ENCODE measurements around the gene SNF8.

The SNF8 gene

DNA sequence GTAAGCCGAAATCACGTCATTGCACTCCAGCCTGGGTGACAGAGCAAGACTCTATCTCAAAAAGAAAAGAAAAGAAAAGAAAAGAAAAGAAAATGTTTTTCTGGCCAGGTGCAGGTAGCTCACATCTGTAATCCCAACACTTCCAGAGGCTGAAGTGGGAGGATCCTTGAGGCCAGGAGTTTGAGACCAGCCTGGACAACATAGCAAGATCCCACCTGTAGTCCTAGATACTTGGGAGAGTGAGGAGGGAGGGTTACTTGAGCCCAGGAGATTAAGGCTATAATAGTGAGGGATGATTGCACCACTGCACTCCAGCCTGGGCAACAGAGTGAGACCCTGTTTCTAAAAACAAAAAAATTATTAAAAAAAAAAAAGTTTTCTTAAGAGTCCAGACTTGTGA, 54.6 kb downstream of the SNF8 start:
- DNase-seq (ENCODE audit: low spot score): no peak

DNA sequence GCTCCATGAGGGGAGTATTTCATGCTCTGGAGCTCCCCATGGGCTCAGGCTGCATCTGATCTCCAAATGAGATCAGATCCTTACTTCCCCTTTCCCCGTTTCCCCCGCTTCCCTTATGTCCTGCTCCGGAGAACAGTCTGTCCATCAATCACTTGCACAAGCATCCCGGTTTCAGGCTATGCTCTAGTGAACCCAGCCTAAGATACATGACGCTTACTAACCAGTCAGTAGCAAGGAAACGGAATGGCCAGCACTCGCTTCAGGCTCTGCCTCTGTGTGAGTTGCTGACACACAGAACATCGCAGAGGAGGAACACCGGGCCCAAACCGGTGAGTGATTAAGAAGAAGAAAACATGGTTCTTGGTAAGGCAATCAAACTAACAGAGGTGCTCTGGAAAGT, 61.5 kb downstream of the SNF8 start:
- DNase-seq (ENCODE audit: low spot score): no peak

DNA sequence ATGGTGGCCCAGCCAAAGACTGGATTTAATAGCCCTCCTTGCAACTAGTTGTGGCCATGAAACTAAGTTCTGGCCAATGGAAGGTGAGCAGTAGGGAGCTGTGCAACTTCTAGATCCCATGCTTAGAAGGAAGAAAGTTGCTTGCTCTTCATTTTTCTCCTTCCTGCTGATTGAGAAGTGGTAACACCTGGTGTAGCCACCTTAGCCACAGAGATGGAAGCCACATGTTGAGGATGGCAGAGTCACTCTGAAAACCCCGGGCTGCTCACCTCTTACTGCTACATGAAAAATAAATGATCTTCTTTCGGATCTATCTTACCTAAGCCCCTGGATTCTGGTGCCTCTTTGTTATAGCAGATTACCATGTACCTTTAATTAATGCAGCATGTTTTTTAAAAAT, 62.4 kb downstream of the SNF8 start:
- no peak for DNase-seq (ENCODE audit: low spot score)
